AG04449 (cell line): ENCODE results near the gene PNPT1.
"Not testable (repeated sequence)": the region's sequence is repeated elsewhere in the genome, so short reads cannot be mapped to it uniquely, and the experiment has no call there.

Source experiments
- CTCF ChIA-PET: fragments of 350-600 bp; formaldehyde crosslinking; extraction: SDS; loops from one replicate; lab custom pipeline; 2021; ENCODE audit warnings: antibody characterized with exemption; lab: Yijun Ruan, JAX
- POLR2A ChIA-PET: fragments of 400-600, 350-600 bp; formaldehyde crosslinking; extraction: SDS; loops from one replicate; lab custom pipeline; 2020; ENCODE audit warnings: antibody characterized with exemption, inconsistent platforms; lab: Yijun Ruan, JAX
- DNase-seq: peaks from one replicate; pipeline ENCODE4 v3.0.0-alpha.2; 2010; ENCODE audit warnings: low read depth, low spot score
- H3K4me3 ChIP-seq: 2 replicates; pipeline ENCODE4 v1.5.1; 2011; ENCODE audit warnings: low read depth, mild to moderate bottlenecking, control low read depth, low read length
- TF ChIP-seq, protein P1 (sequence below): IDR thresholded peaks from one replicate; pipeline ENCODE4 v1.5.1; 2011; ENCODE audit warnings: mild to moderate bottlenecking, moderate library complexity, low read length, control low read depth, inconsistent platforms; ENCODE audit not compliant: insufficient read depth; ENCODE audit errors: missing control alignments

The PNPT1 gene

DNA sequence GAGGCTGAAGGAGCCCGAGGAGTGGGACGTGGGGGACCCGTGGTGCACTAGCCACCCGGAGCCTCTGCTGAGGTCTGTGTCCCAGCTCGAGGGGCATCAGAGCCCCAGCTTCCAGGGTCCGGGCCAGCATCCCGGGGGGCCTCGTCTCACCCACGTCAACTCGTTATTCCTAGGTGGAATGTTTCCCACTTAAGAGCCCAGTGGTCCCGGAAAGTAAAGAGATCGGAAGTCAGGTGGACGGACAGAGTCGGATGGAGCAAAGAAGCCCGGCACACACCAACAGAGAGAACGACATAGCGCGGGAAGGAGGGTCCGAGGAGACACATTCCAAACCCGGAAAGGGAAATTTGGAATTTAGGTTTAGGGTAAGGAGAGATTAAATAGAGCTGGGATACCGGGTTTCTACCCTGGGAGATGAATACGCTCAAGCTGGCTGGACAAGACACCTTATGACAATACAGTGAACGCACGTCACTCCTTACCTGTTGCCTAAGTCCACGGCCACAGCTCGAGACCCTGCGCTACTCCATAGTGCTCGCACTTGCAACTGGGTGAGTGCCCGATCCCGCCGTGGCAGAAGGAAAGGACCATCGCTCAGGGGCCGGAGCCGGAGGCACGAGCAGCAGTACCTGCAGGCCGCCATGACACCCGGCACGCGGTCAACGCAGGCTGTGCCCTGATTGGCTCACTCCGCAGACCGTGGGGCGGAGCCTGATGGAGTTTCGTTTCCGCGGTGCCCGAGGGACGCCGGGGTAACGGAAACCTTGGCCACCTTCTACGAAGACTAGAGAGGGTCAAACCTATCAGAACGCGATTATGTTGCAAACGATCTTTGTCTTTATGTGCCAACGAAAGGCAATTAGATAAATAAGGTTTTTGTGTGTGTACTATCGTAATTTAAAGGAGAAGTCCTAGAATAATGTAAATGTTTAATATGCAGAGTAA lies at the start of gene PNPT1:
Gene PNPT1, minus strand, starts transcription at position 664 of the 945 bp plus-strand sequence. Its CDS starts 21 bp downstream, at position 643.
- TF ChIP-seq, protein P1, sequence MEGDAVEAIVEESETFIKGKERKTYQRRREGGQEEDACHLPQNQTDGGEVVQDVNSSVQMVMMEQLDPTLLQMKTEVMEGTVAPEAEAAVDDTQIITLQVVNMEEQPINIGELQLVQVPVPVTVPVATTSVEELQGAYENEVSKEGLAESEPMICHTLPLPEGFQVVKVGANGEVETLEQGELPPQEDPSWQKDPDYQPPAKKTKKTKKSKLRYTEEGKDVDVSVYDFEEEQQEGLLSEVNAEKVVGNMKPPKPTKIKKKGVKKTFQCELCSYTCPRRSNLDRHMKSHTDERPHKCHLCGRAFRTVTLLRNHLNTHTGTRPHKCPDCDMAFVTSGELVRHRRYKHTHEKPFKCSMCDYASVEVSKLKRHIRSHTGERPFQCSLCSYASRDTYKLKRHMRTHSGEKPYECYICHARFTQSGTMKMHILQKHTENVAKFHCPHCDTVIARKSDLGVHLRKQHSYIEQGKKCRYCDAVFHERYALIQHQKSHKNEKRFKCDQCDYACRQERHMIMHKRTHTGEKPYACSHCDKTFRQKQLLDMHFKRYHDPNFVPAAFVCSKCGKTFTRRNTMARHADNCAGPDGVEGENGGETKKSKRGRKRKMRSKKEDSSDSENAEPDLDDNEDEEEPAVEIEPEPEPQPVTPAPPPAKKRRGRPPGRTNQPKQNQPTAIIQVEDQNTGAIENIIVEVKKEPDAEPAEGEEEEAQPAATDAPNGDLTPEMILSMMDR: no peak
- peak; percentile 54 for DNase-seq
- CTCF ChIA-PET: no interaction called here
- peak within 1 kb of the TSS; percentile 100 for H3K4me3 ChIP-seq
- POLR2A ChIA-PET: no interaction called here

DNA sequence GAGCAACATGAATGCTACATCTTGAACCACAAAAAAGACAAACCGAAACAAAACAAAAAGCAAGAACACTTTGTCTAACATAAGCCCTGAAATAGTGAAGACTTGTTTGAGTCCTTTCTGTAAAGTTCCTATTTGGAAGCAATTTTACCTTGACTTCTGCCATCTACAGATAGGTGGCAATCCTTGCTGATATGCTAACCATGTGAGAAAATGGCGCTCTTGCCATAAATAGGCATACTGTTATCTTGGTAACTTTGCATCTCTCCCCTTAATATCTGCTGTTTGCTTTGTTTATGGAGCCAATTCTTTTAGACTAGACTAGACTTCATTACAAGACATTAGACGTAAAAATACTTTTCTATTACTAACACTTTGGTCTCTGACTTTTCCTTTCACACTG lies 49.4 kb upstream of the PNPT1 start:
- no peak for DNase-seq
- ChIA-PET CTCF (no interaction called here), POLR2A (no interaction called here)
- TF ChIP-seq, protein P1: no peak
- no peak overlapping the region for H3K4me3 ChIP-seq

DNA sequence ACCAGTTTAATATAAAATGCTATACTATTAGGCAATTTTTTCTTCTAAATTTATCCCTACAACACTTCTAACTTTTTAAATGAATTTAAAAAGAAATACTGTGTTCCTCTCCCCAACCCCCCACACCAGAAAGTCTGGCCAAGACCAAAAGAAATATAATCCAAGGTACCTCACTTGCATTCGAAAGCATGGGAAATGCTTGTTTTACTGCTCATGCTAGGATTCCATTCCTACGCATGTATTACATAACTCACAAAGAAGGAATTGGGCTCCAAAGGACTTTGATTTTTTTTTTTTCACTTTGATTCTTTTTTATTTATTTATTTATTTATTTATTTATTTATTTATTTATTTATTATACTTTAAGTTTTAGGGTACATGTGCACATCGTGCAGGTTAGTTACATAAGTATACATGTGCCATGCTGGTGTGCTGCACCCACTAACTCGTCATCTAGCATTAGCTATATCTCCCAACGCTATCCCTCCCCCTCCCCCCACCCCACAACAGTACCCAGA lies 42.4 kb upstream of the PNPT1 start:
- POLR2A ChIA-PET, H3K4me3 ChIP-seq, DNase-seq: not testable (repeated sequence)
- CTCF ChIA-PET: interaction anchor here (1.2 kb wide), 1 partner anchor 18 kb away, joined by 3 read pairs; no protein-coding TSS in a partner anchor

DNA sequence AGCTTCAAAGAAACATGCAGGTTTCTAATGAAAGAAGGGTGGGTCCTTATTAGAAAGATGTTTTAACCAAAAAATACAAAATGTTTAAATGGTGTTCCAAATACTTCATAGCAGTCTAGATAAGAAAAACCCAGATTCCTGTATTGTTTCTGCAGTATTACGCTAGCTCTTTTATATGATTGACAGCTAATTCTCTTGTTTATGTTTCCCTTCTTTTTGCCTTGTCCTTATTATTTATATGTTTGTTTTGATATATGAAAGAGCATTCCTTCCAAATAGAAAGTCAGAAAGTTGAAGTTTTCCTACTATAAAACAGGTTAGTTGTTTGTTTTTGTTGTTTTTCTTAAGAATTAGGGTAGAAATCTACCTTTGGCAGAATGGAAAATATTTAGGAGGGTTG lies 41.1 kb upstream of the PNPT1 start:
- ChIA-PET CTCF (interaction anchor here (0.9 to 5.5 kb wide), 3 partner anchors 8 to 16 kb away, joined by 3 to 32 read pairs (median 3); no protein-coding TSS in a partner anchor), POLR2A (no interaction called here)
- H3K4me3 ChIP-seq: no peak overlapping the region
- TF ChIP-seq, protein P1: no peak
- no peak for DNase-seq

DNA sequence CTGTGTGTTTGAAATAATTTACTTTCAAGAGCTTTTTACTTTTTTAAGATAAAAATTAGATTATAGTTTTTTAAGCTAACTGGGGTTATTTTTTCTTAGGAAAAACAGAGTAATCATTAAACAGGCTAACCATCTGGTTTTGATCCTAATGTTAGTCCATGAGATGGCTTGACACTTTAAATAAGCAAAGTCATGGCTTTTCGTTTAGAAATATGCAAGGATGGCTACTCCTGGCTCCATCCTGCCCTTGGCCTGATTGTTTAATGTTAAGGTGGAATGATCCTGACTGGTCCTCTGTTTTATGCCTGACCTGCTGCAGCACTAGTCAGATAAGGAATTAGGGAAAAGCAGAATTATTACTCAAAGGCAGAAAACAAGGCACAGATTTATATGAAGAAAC lies 39.7 kb upstream of the PNPT1 start:
- TF ChIP-seq, protein P1: no peak
- ChIA-PET CTCF (interaction anchor here (1.1 to 5.5 kb wide), 5 partner anchors 12 to 282 kb away, joined by 3 to 32 read pairs (median 3); no protein-coding TSS in a partner anchor), POLR2A (no interaction called here)
- H3K4me3 ChIP-seq: no peak overlapping the region
- DNase-seq: no peak

DNA sequence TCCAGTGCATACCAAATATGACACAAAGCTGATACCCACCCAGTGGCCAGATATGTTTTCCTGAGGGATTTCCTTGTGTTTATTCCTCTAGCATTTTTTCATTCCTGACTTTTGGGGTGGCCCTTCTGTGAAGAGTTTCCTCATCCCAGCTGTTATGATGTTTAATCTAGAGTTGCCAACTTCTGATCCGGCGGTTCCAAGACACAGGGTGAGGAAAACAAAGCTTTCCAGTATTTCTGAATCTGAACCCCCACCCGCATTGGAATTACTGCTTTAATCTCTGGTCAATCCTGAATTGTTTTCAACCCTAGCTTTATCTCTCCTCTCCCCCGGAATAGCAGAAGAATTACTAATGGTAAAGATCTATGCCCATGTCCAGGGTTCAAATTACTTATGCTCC lies 39.2 kb upstream of the PNPT1 start:
- CTCF ChIA-PET: interaction anchor here (1.1 to 5.5 kb wide), 5 partner anchors 12 to 282 kb away, joined by 3 to 32 read pairs (median 3); no protein-coding TSS in a partner anchor
- TF ChIP-seq, protein P1: no peak
- DNase-seq: no peak
- POLR2A ChIA-PET: no interaction called here
- H3K4me3 ChIP-seq: no peak overlapping the region
